Measurements from ENCODE around the gene RALGPS2. TPM values are rescaled to one million over a fixed set of nuclear protein-coding genes. Genes with fewer than 3 reads are reported as not detected.

The RALGPS2 gene
- total and polyA plus RNA-seq, 10 donors: 25.6 to 118 (median 77.2) TPM

GRCh38 chr1:178938959-178939317 lies 213.9 kb downstream of the RALGPS2 start:
- Histone ChIP-seq H3K27me3 (replicated peaks in 1 of 7) (peaks cover 0 to 5% (median 0%) of the 10 kb centered on the region in 7 donors), H3K27ac (peak overlapping the region in 1 of 8 donors; percentile 37), H3K36me3 (no peaks in the 10 kb centered on the region), H3K9me3 (no peaks in the 10 kb centered on the region), H3K4me3 (no peak overlapping the region), H3K4me1 (peaks cover 0 to 27% (median 6%) of the 10 kb centered on the region in 6 donors)
- peak; percentile 64 for DNase-seq
- intact Hi-C loops (cut with DNase I; ENCODE audit: low total_unique reads): no loop called here
- TF ChIP-seq POLR2AphosphoS5 (IDR thresholded peaks at IDR 0.05) (no peak), CTCF (IDR thresholded peaks at IDR 0.05 in 8 of 11, conservative IDR thresholded peaks at IDR 0.05 in 3 of 11) (no peak), POLR2A (IDR thresholded peaks at IDR 0.05) (no peak)
- WGBS, 5 donors: 55 to 82% (median 65%) methylated on average over 10 of the region's 10 CpGs

- Histone ChIP-seq H3K4me1 (peaks cover 0 to 21% (median 4%) of the 10 kb centered on the region in 6 donors), H3K36me3 (no peaks in the 10 kb centered on the region), H3K4me3 (no peak overlapping the region), H3K27me3 (replicated peaks in 1 of 7) (peaks cover 0 to 5% (median 0%) of the 10 kb centered on the region in 7 donors), H3K27ac (no peak overlapping the region), H3K9me3 (no peaks in the 10 kb centered on the region)
- TF ChIP-seq POLR2A (IDR thresholded peaks at IDR 0.05): no peak
- intact Hi-C loops (cut with DNase I; ENCODE audit: low total_unique reads): no loop called here
- WGBS, 5 donors: 83 to 84% (median 83%) methylated on average over 14 to 15 of the region's 15 CpGs
- no peak for DNase-seq
Measured at GRCh38 chr1:178939338-178940067, 214.5 kb downstream of the RALGPS2 start.

- WGBS, 5 donors: 83 to 93% (median 89%) methylated on average over 7 of the region's 7 CpGs
- Histone ChIP-seq H3K36me3 (no peaks in the 10 kb centered on the region), H3K27ac (no peak overlapping the region), H3K4me1 (peaks cover 0 to 15% (median 2%) of the 10 kb centered on the region in 6 donors), H3K9me3 (no peaks in the 10 kb centered on the region), H3K4me3 (no peak overlapping the region), H3K27me3 (replicated peaks in 1 of 7) (peaks cover 0 to 5% (median 0%) of the 10 kb centered on the region in 7 donors)
- DNase-seq: no peak
- TF ChIP-seq POLR2A (IDR thresholded peaks at IDR 0.05): no peak
- no peak for TF ChIP-seq CTCF (IDR thresholded peaks at IDR 0.05 in 8 of 11, conservative IDR thresholded peaks at IDR 0.05 in 3 of 11)
- TF ChIP-seq POLR2AphosphoS5 (IDR thresholded peaks at IDR 0.05): no peak
- intact Hi-C loops (cut with DNase I; ENCODE audit: low total_unique reads): no loop called here
Measured at GRCh38 chr1:178940068-178940765, 215.2 kb downstream of the RALGPS2 start.

- no peak overlapping the region for H3K4me3 ChIP-seq
- WGBS, 5 donors: 80 to 86% (median 83%) methylated on average over 11 of the region's 11 CpGs
- TF ChIP-seq POLR2A (IDR thresholded peaks at IDR 0.05): no peak
- TF ChIP-seq POLR2AphosphoS5 (IDR thresholded peaks at IDR 0.05): no peak
- TF ChIP-seq CTCF (IDR thresholded peaks at IDR 0.05 in 8 of 11, conservative IDR thresholded peaks at IDR 0.05 in 3 of 11): no peak
- peak; percentile 66 for DNase-seq
- H3K27ac ChIP-seq: no peak overlapping the region
- peaks cover 0 to 5% (median 0%) of the 10 kb centered on the region in 7 donors for H3K27me3 ChIP-seq (replicated peaks in 1 of 7)
- no peaks in the 10 kb centered on the region for H3K9me3 ChIP-seq
- intact Hi-C loops (cut with DNase I; ENCODE audit: low total_unique reads): no loop called here
- H3K36me3 ChIP-seq: no peaks in the 10 kb centered on the region
- peaks cover 0 to 15% (median 2%) of the 10 kb centered on the region in 6 donors for H3K4me1 ChIP-seq
Measured at GRCh38 chr1:178941261-178941689, 216.2 kb downstream of the RALGPS2 start.

All from spleen (tissue), 11 donors.